GM18499 (cell line): ENCODE results near the gene CPED1.
"Not testable (repeated sequence)": the region's sequence is repeated elsewhere in the genome, so short reads cannot be mapped to it uniquely, and the experiment has no call there.

Experiments
- ATAC-seq: cut with Tn5 transposase; IDR thresholded peaks from one replicate; pipeline ENCODE4 v1.9.1; 2021; ENCODE audit warnings: moderate number of reproducible peaks; ENCODE audit not compliant: insufficient read depth, unreplicated experiment

Gene CPED1

GRCh38 chr7:121294448-121294992 lies 306.0 kb downstream of the CPED1 start:
- no peak for ATAC-seq

GRCh38 chr7:121297843-121298242 lies 309.3 kb downstream of the CPED1 start:
- no peak for ATAC-seq

GRCh38 chr7:121298831-121299239 lies 310.3 kb downstream of the CPED1 start:
- ATAC-seq = no peak

- ATAC-seq = no peak
Measured at GRCh38 chr7:121300685-121301420, 312.3 kb downstream of the CPED1 start.

- no peak for ATAC-seq
Measured at GRCh38 chr7:121301446-121302213, 313.1 kb downstream of the CPED1 start.

- ATAC-seq = peak; percentile 97
Measured at GRCh38 chr7:121302214-121302745, 313.8 kb downstream of the CPED1 start.

- no peak for ATAC-seq
Measured at GRCh38 chr7:121303422-121304101, 315.1 kb downstream of the CPED1 start.

- no peak for ATAC-seq
Measured at GRCh38 chr7:121304102-121304658, 315.7 kb downstream of the CPED1 start.

GRCh38 chr7:121305109-121305508 lies 316.6 kb downstream of the CPED1 start:
- no peak for ATAC-seq

GRCh38 chr7:121306565-121306964 lies 318.1 kb downstream of the CPED1 start:
- ATAC-seq = no peak

GRCh38 chr7:121307021-121307574 lies 318.6 kb downstream of the CPED1 start:
- no peak for ATAC-seq

GRCh38 chr7:121313220-121313792 lies 324.8 kb downstream of the CPED1 start:
- ATAC-seq = no peak

GRCh38 chr7:121313793-121314676 lies 325.5 kb downstream of the CPED1 start:
- peak; percentile 95 for ATAC-seq

- ATAC-seq = not testable (repeated sequence)
Measured at GRCh38 chr7:121315170-121315569, 326.7 kb downstream of the CPED1 start.

- no peak for ATAC-seq
Measured at GRCh38 chr7:121322460-121322859, 333.9 kb downstream of the CPED1 start.

- no peak for ATAC-seq
Measured at GRCh38 chr7:121323515-121324302, 335.2 kb downstream of the CPED1 start.

GRCh38 chr7:121327671-121328070 lies 339.2 kb downstream of the CPED1 start:
- ATAC-seq = no peak
